GM19397 (cell line): ENCODE data around the gene ANK2.

Experiments used
- ATAC-seq: cut with Tn5 transposase; IDR thresholded peaks from one replicate; pipeline ENCODE4 v1.9.1; 2021; ENCODE audit warnings: mild to moderate bottlenecking, moderate library complexity; ENCODE audit not compliant: unreplicated experiment

The ANK2 gene

GRCh38 chr4:113145519-113146291 lies 96.3 kb downstream of the ANK2 start:
- no peak for ATAC-seq

- peak; percentile 78 for ATAC-seq
Observed at GRCh38 chr4:113146876-113147358, 97.5 kb downstream of the ANK2 start.

- ATAC-seq: no peak
Observed at GRCh38 chr4:113147498-113148111, 98.2 kb downstream of the ANK2 start.

- no peak for ATAC-seq
Observed at GRCh38 chr4:113148925-113149324, 99.5 kb downstream of the ANK2 start.

GRCh38 chr4:113153529-113154101 lies 104.2 kb downstream of the ANK2 start:
- no peak for ATAC-seq

- ATAC-seq: no peak
Observed at GRCh38 chr4:113154281-113154680, 104.8 kb downstream of the ANK2 start.

- ATAC-seq: no peak
Observed at GRCh38 chr4:113157086-113157857, 107.8 kb downstream of the ANK2 start.

GRCh38 chr4:113159942-113160545 lies 110.6 kb downstream of the ANK2 start:
- no peak for ATAC-seq

- ATAC-seq: no peak
Observed at GRCh38 chr4:113160548-113160947, 111.1 kb downstream of the ANK2 start.

GRCh38 chr4:113162089-113162488 lies 112.6 kb downstream of the ANK2 start:
- ATAC-seq: no peak

- ATAC-seq: no peak
Observed at GRCh38 chr4:113169368-113169767, 119.9 kb downstream of the ANK2 start.

GRCh38 chr4:113170115-113170804 lies 120.8 kb downstream of the ANK2 start:
- ATAC-seq: no peak

- no peak for ATAC-seq
Observed at GRCh38 chr4:113170805-113171468, 121.5 kb downstream of the ANK2 start.

- no peak for ATAC-seq
Observed at GRCh38 chr4:113173126-113173792, 123.8 kb downstream of the ANK2 start.

GRCh38 chr4:113173793-113174264 lies 124.4 kb downstream of the ANK2 start:
- ATAC-seq: no peak

GRCh38 chr4:113179091-113179490 lies 129.6 kb downstream of the ANK2 start:
- no peak for ATAC-seq

- ATAC-seq: no peak
Observed at GRCh38 chr4:113179996-113180395, 130.5 kb downstream of the ANK2 start.

- no peak for ATAC-seq
Observed at GRCh38 chr4:113181289-113182007, 132.0 kb downstream of the ANK2 start.
